ENCODE data around the gene VKORC1. TPM values are rescaled to one million over a fixed set of nuclear protein-coding genes. Genes with fewer than 3 reads are reported as not detected.
A peak's percentile ranks its signal among the peaks of the same experiment; 100 is the strongest.

The VKORC1 gene
- polyA plus RNA-seq, 3 donors: 59.2 to 113 (median 91.2) TPM

DNA sequence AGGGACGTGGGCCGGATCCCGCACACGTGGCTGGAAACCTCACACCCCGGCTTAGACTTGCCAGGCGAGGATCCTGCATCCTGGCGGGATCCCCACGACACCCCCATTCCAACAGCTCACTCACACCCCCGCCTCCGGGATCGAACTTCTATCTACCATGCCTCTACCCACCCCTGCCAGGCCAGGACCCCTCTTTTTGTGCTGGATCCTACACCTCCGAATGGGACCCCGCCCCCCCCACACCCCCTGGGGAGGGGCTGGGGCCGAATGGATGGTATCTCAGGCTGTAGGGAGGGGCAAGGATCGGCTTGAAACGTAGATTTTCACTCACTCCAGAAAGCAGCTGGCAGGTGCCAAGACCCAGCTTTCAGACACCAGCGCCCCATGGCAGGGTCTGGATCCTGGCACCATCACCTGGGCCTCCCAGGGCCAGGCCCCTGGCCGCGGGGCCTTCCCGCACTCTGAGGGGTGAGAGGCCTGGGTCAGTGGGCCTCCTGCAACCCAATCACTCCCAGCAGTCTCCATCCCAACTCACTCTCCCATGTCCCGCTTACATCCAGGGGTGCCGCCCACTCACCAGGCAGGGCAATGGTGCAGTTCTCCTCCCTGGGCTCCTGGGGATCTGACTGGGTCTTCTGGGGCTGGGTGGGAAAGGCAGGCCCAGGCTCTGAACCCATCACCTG is 48.6 kb upstream of the VKORC1 start:
- intact Hi-C loops (cut with micrococcal nuclease): loop anchor here (2.0 to 10.0 kb wide), 5 partner anchors 14 to 148 kb away; partner anchors contain the start of gene VKORC1 (in 1 of the 2)
- H3K4me1 ChIP-seq (ENCODE audit: control insufficient read depth in 1 of 2, insufficient read depth in 2 of 2, low read length in 2 of 2): peaks cover 36 to 50% of the 10 kb centered on the region in 2 donors
- Mint-ChIP-seq H3K27ac (peak overlapping the region in 5 of 7 donors; percentile 6 to 77 (median 26)), H3K9me3 (peaks cover 0 to 5% (median 0%) of the 10 kb centered on the region in 7 donors), H3K36me3 (peaks cover 0 to 3% of the 10 kb centered on the region in 2 donors), H3K27me3 (ENCODE audit: low read depth in 3 of 3) (peaks cover 2% of the 10 kb centered on the region in 3 donors), H3K4me3 (peak overlapping the region in 1 of 2 donors; percentile 35), H3K4me1 (peaks cover 39% of the 10 kb centered on the region)
- H3K4me3 ChIP-seq (replicated peaks in 1 of 3; ENCODE audit: low read depth in 2 of 3, low read length in 3 of 3): peak overlapping the region in 1 of 3 experiments; percentile 70
- no peaks in the 10 kb centered on the region for H3K27me3 ChIP-seq (ENCODE audit: control insufficient read depth in 2 of 2, insufficient read depth in 2 of 2, low read length in 2 of 2)
- no peaks in the 10 kb centered on the region for H3K36me3 ChIP-seq (replicated peaks in 1 of 2; ENCODE audit: control insufficient read depth in 1 of 2, insufficient read depth in 2 of 2, low read length in 2 of 2)
- no peaks in the 10 kb centered on the region for H3K9me3 ChIP-seq (replicated peaks in 1 of 2; ENCODE audit: control insufficient read depth in 1 of 2, insufficient read depth in 1 of 2, low read length in 2 of 2)
- peak overlapping the region; percentile 65 for H3K9ac ChIP-seq (ENCODE audit: insufficient read depth, low read length, poor library complexity, severe bottlenecking)
- H2AFZ ChIP-seq (ENCODE audit: insufficient read depth, low read depth, low read length, poor library complexity, severe bottlenecking): peak overlapping the region; percentile 90
- H3K27ac ChIP-seq (ENCODE audit: low read depth in 1 of 2, low read length in 2 of 2): peak overlapping the region; percentile 72 to 78
- no peak for TF ChIP-seq CTCF (IDR thresholded peaks at IDR 0.05)
- peak overlapping the region; percentile 85 for H3K4me2 ChIP-seq (replicated peaks; ENCODE audit: extremely low read depth, low read length, poor library complexity, severe bottlenecking)
- no peaks in the 10 kb centered on the region for H3K79me2 ChIP-seq (ENCODE audit: insufficient read depth, low read length)
- H4K20me1 ChIP-seq (ENCODE audit: insufficient read depth, low read length): no peaks in the 10 kb centered on the region
- WGBS (ENCODE audit: insufficient coverage): 64% methylated on average over 10 of the region's 22 CpGs
- no peak for DNase-seq

DNA sequence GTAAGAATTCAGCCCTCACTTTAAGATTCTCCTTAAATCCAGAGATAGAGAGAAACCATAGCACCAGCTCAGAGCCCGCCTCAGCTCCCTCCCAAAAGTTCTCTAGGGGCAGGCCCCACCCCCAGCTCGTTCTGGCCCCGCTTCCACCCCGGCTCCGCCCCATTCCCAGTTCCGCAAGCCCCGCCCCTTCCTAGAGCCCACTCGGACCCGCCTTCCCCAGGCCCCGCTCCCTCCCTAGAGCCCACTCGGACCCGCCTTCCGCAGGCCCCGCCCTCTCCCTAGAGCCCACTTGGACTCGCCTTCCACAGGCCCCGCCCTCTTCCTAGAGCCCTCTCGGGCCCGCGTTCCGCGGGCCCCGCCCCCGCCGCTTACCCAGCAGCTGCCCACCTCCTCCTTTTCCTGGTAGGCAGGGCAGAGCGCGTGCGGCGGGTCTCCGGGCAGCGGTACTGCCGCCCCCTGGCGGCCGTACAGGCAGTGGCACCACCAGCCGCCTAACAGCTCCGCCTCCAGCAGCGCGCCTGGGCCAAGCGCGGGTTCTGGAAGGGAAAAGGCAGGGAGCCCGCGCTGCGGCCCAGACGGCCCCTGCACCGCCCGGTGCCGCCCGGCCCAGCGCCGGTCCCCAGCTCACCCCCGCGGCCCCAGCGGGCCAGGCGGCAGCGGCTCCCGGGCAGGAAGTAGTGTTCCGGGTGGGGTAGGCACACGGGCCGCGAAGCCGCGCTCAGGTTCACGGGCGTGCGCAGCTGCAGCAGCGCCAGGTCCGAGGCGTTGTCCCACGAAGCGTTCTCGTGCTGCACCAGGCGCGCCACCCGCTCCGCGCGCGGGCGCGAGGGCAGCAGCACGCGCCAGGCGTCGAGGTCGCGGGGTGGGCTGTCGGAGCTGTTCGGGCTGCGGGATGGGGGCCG is 47.8 kb upstream of the VKORC1 start:
- H3K27me3 ChIP-seq (ENCODE audit: control insufficient read depth in 2 of 2, insufficient read depth in 2 of 2, low read length in 2 of 2): no peaks in the 10 kb centered on the region
- 7% methylated on average over 85 of the region's 89 CpGs for WGBS (ENCODE audit: insufficient coverage)
- H3K27ac ChIP-seq (ENCODE audit: low read depth in 1 of 2, low read length in 2 of 2): peak overlapping the region; percentile 72 to 78
- peak overlapping the region; percentile 65 for H3K9ac ChIP-seq (ENCODE audit: insufficient read depth, low read length, poor library complexity, severe bottlenecking)
- no peaks in the 10 kb centered on the region for H3K36me3 ChIP-seq (replicated peaks in 1 of 2; ENCODE audit: control insufficient read depth in 1 of 2, insufficient read depth in 2 of 2, low read length in 2 of 2)
- Mint-ChIP-seq H3K9me3 (peaks cover 0 to 5% (median 0%) of the 10 kb centered on the region in 7 donors), H3K27ac (peak overlapping the region; percentile 85 to 95 (median 93)), H3K27me3 (ENCODE audit: low read depth in 3 of 3) (peaks cover 0 to 4% (median 2%) of the 10 kb centered on the region in 3 donors), H3K4me1 (peaks cover 36% of the 10 kb centered on the region), H3K4me3 (peak overlapping the region; percentile 73 to 85), H3K36me3 (peaks cover 0 to 3% of the 10 kb centered on the region in 2 donors)
- peak overlapping the region; percentile 85 for H3K4me2 ChIP-seq (replicated peaks; ENCODE audit: extremely low read depth, low read length, poor library complexity, severe bottlenecking)
- H2AFZ ChIP-seq (ENCODE audit: insufficient read depth, low read depth, low read length, poor library complexity, severe bottlenecking): peak overlapping the region; percentile 90
- peaks cover 35 to 47% of the 10 kb centered on the region in 2 donors for H3K4me1 ChIP-seq (ENCODE audit: control insufficient read depth in 1 of 2, insufficient read depth in 2 of 2, low read length in 2 of 2)
- H3K4me3 ChIP-seq (replicated peaks in 1 of 3; ENCODE audit: low read depth in 2 of 3, low read length in 3 of 3): peak overlapping the region; percentile 7 to 70 (median 28)
- H3K79me2 ChIP-seq (ENCODE audit: insufficient read depth, low read length): no peaks in the 10 kb centered on the region
- H4K20me1 ChIP-seq (ENCODE audit: insufficient read depth, low read length): no peaks in the 10 kb centered on the region
- TF ChIP-seq CTCF (IDR thresholded peaks at IDR 0.05): peak; percentile 90
- DNase-seq: peak; percentile 91 to 96 (median 94)
- intact Hi-C loops (cut with micrococcal nuclease): loop anchor here (1.0 to 10.0 kb wide), 6 partner anchors 14 to 148 kb away; partner anchors contain the start of gene VKORC1 (in 1 of the 2)
- H3K9me3 ChIP-seq (replicated peaks in 1 of 2; ENCODE audit: control insufficient read depth in 1 of 2, insufficient read depth in 1 of 2, low read length in 2 of 2): no peaks in the 10 kb centered on the region
